Subcutaneous abdominal adipose tissue (tissue), 5 donors: ENCODE measurements around the gene ARHGAP33.
"Not testable (repeated sequence)": the region's sequence is repeated elsewhere in the genome, so short reads cannot be mapped to it uniquely, and the experiment has no call there.

Experiments
- H3K27ac ChIP-seq: one replicate; pipeline ENCODE4 v1.7.0; 2013; ENCODE audit warnings: low read depth, mild to moderate bottlenecking, inconsistent platforms, low read length, moderate library complexity
- H3K27me3 ChIP-seq, 5 donors: one replicate each; pipeline ENCODE4 v1.7.0; 2013; ENCODE audit warnings: low read length in 5 of 5, inconsistent platforms in 1 of 5; ENCODE audit not compliant: control insufficient read depth in 5 of 5, insufficient read depth in 4 of 5
- H3K36me3 ChIP-seq, 5 donors: one replicate each; pipeline ENCODE4 v1.7.0; 2013; ENCODE audit warnings: low read length in 5 of 5; ENCODE audit not compliant: control insufficient read depth in 5 of 5, insufficient read depth in 5 of 5
- H3K4me1 ChIP-seq, 5 donors: one replicate each; pipeline ENCODE4 v1.7.0; 2013; ENCODE audit warnings: low read length in 5 of 5, mild to moderate bottlenecking in 3 of 5, moderate library complexity in 1 of 5; ENCODE audit not compliant: control insufficient read depth in 5 of 5, insufficient read depth in 5 of 5
- H3K4me3 ChIP-seq, 5 donors: one replicate each; pipeline ENCODE4 v1.7.0; 2013; ENCODE audit warnings: low read length in 5 of 5, low read depth in 1 of 5
- H3K9ac ChIP-seq, 5 donors: one replicate each; pipeline ENCODE4 v1.7.0; 2013; ENCODE audit warnings: low read length in 5 of 5, mild to moderate bottlenecking in 4 of 5, moderate library complexity in 3 of 5
- H3K9me3 ChIP-seq, 5 donors: one replicate each; pipeline ENCODE4 v1.7.0; 2013; ENCODE audit warnings: low read length in 5 of 5; ENCODE audit not compliant: control insufficient read depth in 5 of 5
- donor health status: healthy.
- donor health status: healthy.
- donor health status: healthy.
- donor health status: healthy.
- donor health status: healthy.

Gene ARHGAP33

DNA sequence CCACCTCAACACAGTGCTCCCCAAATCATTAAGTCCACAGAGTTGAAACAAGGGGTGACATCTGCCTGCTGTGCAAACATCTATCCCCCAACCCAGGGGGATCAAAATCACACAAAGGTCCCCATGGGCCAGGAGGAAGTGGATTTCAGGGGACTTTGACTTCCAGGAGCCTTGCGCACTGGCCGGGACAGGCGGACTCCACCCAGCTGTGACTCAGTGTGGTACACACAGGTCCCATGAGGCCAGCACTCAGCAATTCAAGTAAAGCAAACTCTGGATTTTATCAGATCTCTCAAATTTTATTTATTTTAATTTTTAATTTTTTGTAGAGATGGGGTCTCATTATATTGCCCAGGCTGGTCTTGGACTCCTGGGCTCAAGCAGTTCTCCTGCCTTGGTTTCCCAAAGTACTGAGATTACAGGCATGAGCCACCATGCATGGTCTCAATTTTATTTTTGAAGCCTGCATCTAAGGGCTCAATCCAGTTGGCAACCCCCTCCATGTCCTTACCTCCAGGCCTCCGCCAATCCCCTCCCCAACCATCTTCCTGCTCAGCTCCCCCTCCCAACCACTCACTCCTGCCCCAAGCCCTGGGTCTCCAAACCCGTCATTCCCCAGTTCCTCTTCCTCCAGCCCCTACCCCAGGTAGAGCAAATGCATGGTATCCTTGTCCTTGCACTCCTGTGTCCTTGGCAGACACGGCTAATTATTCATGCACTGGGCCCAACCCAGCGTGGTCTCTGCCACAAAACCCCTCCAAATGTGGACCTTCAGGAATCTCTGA lies 18.2 kb downstream of the ARHGAP33 start:
- H3K9me3 ChIP-seq: no peaks in the 10 kb centered on the region
- no peak overlapping the region for H3K4me3 ChIP-seq
- H3K27me3 ChIP-seq: peaks cover 14 to 22% (median 17%) of the 10 kb centered on the region in 5 donors

DNA sequence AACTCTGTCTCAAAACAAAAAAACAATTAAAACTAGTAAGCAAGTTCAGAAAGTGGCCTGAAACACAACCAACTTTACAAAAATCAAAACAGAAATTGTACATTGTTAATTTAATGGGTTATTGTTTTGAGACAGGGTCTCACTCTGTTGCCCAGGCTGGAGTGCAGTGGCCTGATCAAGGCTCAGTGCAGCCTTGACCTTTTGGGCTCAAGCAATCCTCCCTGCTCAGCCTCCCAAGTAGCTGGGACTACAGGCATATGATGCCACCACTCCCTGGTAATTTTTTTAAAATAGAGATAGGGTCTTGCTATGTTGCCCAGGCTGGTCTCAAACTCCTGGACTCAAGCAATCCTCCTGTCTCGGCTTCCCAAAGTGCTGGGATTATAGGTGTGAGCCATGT lies 20.2 kb downstream of the ARHGAP33 start:
- H3K27ac ChIP-seq, H3K4me1 ChIP-seq, H3K36me3 ChIP-seq, H3K9me3 ChIP-seq, H3K4me3 ChIP-seq, H3K9ac ChIP-seq: not testable (repeated sequence)
- H3K27me3 ChIP-seq: peaks cover 14 to 30% (median 18%) of the 10 kb centered on the region in 5 donors

More for the DNA sequence above, 18.2 kb downstream of the ARHGAP33 start:
- Histone ChIP-seq H3K27ac (no peak overlapping the region), H3K9ac (no peak overlapping the region), H3K36me3 (no peaks in the 10 kb centered on the region), H3K4me1 (peaks cover 0 to 3% (median 2%) of the 10 kb centered on the region in 5 donors)

DNA sequence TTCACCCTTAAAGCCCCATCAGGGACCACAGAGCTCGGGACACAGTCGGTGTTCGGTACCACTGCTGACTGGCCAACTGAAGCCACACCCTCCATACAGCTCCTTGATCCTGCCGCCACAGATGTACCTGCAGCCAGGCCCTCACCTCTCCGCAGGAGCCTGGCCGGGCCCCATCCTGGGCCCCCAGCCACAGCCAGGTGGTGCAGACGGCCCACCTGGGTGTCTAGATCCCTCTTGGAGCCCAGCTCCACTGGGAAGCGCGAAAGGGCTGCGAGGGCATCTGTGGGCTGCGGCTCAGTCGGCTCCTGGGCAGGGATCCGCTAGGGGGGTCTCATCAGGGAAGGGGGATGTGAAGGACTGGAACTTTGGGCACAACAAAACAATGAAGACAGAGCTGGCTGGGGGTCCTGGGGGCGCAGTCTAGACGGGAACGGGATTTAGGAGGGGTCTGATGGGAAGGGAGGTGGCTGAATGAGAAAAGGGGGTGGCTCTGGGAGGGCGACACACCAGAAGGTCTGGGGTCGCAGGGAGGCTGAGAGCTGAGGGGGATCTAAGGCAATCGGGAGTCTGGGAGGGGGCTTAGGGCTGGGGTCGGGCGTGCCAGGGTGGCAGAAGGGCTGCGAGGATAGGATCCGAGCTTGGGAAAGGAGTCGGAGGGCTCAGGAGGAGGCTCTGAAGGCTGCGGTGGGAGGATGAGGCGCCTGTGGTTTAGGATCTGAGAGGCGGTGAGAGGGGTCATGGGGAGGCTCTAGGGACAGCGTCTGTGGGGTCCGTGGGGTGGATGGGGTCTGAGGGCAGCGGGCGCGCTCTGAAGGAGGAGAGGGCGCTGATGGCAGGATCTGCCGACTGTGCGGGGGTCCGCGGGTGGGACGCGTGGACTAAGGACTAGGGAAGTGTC lies 21.5 kb downstream of the ARHGAP33 start:
- H3K4me3 ChIP-seq: no peak overlapping the region
- H3K27me3 ChIP-seq: peaks cover 14 to 28% (median 18%) of the 10 kb centered on the region in 5 donors
- H3K36me3 ChIP-seq: no peaks in the 10 kb centered on the region
- H3K9me3 ChIP-seq: no peaks in the 10 kb centered on the region
- H3K9ac ChIP-seq: no peak overlapping the region
- H3K4me1 ChIP-seq: peaks cover 0 to 3% (median 2%) of the 10 kb centered on the region in 5 donors
- H3K27ac ChIP-seq: no peak overlapping the region

DNA sequence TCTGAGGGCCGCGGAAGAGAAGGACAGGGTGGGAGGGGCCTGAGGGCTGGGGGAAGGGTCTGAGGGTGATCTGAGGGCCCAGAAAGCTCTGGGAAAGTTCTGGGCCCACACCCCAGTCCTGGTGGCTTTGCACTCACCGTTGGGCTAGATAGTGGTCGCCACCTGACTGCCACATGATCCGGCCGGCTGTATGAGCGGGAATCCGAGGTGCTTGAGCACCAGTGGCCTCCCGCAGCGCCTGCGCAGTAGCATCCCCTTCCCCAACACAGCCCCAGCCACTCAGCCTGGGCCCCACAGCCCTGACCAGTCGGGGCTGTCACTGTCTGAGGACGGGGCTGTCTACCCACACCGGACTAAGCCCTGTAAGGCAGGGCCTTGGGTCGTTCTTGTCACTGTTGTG lies 22.3 kb downstream of the ARHGAP33 start:
- H3K36me3 ChIP-seq: no peaks in the 10 kb centered on the region
- H3K27ac ChIP-seq: no peak overlapping the region
- H3K4me3 ChIP-seq: no peak overlapping the region
- peaks cover 14 to 28% (median 18%) of the 10 kb centered on the region in 5 donors for H3K27me3 ChIP-seq
- H3K9me3 ChIP-seq: no peaks in the 10 kb centered on the region
- H3K4me1 ChIP-seq: peaks cover 0 to 3% (median 2%) of the 10 kb centered on the region in 5 donors
- H3K9ac ChIP-seq: no peak overlapping the region

DNA sequence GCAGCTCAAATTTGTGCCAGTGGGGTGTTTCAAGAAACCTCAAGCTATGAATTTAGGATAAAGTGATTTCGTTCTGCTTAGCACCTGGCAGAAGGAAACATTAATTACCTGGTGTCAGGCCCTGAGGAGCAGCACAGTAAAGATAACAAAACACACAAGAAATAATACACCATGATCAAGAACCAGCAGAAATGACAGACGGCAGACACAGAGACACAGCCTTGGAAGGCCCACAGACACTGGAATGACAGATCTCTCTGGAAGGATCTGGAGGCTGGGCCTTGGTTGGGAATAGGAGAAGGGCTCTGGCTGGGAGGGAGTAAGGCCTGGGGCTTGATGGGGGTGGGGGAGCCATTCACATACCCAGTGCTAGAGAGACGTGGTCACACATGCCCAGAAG lies 26.5 kb downstream of the ARHGAP33 start:
- no peak overlapping the region for H3K4me3 ChIP-seq
- peaks cover 0 to 2% (median 0%) of the 10 kb centered on the region in 5 donors for H3K4me1 ChIP-seq
- peaks cover 9 to 23% (median 12%) of the 10 kb centered on the region in 5 donors for H3K27me3 ChIP-seq
- H3K27ac ChIP-seq: no peak overlapping the region
- no peaks in the 10 kb centered on the region for H3K36me3 ChIP-seq
- no peak overlapping the region for H3K9ac ChIP-seq
- H3K9me3 ChIP-seq: no peaks in the 10 kb centered on the region

DNA sequence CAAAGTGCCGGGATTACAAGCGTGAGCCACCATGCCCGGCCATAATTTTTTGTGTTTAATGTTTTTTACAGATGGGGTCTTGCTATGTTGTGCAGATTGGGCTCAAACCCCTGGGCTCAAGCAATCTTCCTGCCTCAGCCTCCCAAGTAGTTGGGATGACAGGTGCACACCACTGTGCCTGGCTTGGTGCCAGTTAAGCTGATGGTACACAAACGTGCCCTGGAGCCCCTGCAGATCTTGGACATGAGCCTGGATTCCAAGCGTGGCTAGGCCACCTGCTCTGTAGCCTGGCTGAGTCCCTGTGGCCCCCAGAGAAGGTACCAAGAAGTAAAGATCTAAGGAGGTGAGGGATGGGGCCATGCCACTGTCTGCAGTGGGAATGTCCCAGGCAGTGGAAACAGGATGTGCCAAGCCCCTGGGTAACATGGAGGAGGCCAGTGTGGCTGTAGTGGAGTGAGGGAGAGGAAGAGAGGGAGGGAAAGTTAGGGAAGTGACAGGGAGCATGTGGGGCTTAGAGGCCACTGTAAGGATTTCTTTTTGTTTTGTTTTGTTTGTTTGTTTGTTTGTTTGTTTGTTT lies 30.2 kb downstream of the ARHGAP33 start:
- Histone ChIP-seq H3K4me1 (no peaks in the 10 kb centered on the region), H3K9ac (no peak overlapping the region), H3K4me3 (no peak overlapping the region), H3K9me3 (no peaks in the 10 kb centered on the region), H3K27ac (no peak overlapping the region), H3K27me3 (no peaks in the 10 kb centered on the region), H3K36me3 (no peaks in the 10 kb centered on the region)

DNA sequence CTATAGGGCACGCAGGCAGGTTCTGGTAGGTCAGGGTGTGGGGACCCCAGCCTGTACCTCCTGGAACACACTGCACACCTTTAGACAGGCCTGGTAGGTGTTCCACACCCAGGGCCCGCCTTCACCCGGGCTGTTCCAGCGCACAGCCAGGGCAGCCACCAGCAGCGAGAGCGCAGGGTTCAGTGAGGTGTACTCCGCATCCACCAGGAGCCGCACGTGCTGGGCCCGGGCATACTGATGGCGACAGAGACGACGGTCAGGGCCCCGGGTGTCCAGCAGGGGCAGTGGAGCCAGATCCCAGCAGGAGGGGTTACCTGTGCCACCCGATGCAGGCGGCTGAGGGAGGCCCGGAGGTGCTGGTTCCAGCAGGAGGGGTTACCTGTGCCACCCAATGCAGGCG lies 31.2 kb downstream of the ARHGAP33 start:
- H3K4me1 ChIP-seq: no peaks in the 10 kb centered on the region
- H3K4me3 ChIP-seq: no peak overlapping the region
- H3K36me3 ChIP-seq: no peaks in the 10 kb centered on the region
- H3K27ac ChIP-seq: no peak overlapping the region
- H3K9me3 ChIP-seq: no peaks in the 10 kb centered on the region
- peaks cover 0 to 2% (median 0%) of the 10 kb centered on the region in 5 donors for H3K27me3 ChIP-seq
- no peak overlapping the region for H3K9ac ChIP-seq

DNA sequence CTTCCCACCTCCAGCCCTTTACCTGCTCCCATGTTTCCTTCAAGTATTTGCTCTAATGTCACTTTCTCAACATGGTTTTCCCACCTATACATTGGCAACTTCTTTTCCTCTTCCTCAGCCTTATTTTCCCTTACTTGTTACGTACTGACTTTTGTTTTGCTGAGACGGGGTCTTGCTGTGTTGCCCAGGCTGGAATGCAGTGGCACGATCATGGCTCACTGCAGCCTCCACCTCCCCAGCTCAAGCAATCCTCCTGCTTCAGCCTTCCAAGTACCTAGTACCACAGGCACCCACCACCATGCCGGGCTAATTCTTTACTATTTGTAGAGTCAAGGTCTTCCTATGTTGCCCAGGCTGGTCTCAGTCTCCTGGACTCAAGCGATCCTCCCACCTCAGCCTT lies 32.3 kb downstream of the ARHGAP33 start:
- Histone ChIP-seq H3K27me3 (peaks cover 0 to 10% (median 7%) of the 10 kb centered on the region in 5 donors), H3K36me3 (no peaks in the 10 kb centered on the region), H3K9ac (no peak overlapping the region), H3K4me1 (no peaks in the 10 kb centered on the region), H3K9me3 (no peaks in the 10 kb centered on the region), H3K27ac (no peak overlapping the region), H3K4me3 (no peak overlapping the region)

DNA sequence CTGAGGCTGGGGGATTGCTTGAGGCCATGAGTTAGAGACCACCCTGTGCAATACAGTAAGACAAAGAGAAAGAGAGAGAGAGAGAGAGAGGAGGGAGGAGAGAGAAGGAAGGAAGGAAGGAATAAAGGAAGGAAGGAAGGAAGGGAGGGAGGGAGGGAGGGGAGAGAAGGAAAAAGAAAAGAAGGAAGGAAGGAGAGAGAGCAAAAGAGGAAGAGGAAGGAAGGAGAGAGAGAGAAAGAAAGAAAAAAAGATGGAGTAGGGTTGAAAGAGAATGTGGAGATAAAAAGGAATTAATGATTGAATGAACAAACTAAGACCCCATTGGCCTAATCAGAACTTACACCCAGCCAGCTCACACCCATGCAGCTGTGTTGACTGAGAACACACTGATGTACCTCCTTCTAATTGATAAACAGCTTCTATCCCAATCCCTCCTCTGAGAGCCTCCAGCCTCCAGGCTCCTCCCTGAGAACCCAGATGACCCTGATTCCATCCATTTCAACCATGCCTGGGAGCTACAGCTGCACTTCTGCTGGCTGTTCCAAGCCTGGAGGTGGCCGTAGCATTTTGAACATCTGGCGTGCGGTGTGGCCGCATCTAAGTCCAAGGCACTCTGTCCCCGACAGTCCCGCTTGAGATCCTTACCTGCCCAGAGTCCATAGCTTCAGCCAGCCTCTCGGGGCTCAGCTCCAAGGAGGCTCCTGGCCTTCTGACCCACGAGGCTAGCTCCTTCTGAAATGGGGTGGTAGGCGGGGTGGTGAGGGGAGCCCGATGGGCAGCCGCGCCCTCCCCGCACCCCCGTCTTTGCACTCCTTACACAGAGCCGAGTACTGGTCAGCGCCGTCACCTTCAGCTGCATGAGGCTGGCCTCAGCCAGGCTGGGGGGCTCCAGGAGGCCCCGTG lies 36.2 kb downstream of the ARHGAP33 start:
- Histone ChIP-seq H3K4me3 (no peak overlapping the region), H3K4me1 (no peaks in the 10 kb centered on the region), H3K27ac (no peak overlapping the region), H3K36me3 (no peaks in the 10 kb centered on the region), H3K27me3 (peaks cover 5 to 13% (median 7%) of the 10 kb centered on the region in 5 donors), H3K9ac (no peak overlapping the region), H3K9me3 (peaks cover 0 to 3% (median 0%) of the 10 kb centered on the region in 5 donors)
